22Rv1 (cell line): ENCODE results near the gene ZBTB42.

ENCODE experiments used
- H3K27ac ChIP-seq: fragments of 450-650 bp; 2 replicates; pipeline ENCODE4 v1.5.1; 2017
- ZFX ChIP-seq: fragments of 450-650 bp; IDR thresholded peaks from 2 replicates; pipeline ENCODE4 v1.6.1; 2017; ENCODE audit warnings: antibody characterized with exemption, borderline replicate concordance
- TF ChIP-seq, protein P1 (sequence below): fragments of 450-650 bp; IDR thresholded peaks from 2 replicates; pipeline ENCODE4 v1.5.1; 2017; ENCODE audit warnings: mild to moderate bottlenecking

Gene ZBTB42

DNA sequence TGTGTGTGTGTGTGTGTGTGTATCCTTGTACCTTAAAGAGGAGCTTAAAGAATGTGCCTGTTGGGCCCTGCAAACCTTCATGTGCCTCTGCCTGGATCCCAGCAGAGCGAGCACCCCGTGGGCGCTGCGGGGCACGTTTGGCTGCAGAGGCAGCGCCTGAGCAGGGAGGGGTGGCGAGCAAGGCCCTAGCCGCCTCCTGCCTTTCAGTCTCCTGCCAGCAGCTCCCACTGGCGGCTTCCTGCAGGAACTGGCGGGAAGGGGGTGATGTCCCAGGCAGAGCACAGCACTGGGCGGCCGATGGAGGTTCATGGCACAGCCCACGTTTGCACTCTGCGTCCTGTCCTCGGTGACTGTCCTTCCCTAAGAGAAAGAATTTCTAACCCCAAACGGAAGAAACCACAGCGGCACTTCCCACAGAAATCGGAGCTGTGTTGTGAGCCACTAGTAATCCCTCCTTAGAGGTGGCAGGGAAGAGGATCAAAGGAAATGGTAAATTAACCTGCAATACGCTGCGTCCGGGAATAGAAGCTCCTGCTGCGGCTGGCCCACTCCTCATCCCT is 19.8 kb downstream of the ZBTB42 start:
- TF ChIP-seq ZFX, result no peak
- H3K27ac ChIP-seq, result no peak overlapping the region

DNA sequence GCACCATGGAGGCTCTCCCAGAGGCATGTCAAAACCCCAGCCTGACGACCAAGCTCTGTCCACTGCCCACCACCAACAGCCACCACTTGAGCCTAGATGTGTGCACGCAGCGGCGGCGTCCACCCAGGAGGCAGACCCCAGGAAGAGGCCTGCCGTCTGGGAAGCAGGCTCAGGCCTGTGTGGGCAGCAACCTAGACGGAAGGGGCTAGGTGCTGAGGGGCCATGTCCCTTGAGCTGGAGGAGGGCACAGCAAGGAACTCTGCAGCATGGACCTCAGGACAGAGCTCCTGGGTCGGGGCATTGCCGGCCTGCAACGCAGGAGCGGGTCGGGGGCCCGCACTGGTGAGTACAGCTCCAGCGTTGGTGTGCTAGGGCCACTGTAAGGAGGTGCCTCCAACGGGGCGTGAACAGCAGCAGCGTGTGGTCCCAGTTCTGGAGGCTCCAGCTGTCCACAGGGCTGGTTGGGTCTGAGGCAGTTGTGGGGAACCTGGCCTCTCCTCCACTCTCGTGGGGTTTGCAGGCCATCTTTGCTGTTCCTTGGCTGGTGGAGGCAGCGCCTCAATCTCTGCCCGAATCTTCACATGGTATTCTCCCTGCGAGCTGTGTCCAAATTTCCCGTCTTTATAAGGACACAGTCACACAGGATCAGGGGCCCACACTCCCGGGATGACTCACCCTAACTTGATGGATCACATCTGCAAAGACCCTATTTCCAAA is 20.5 kb downstream of the ZBTB42 start:
- no peak overlapping the region for H3K27ac ChIP-seq
- TF ChIP-seq ZFX, result no peak
- TF ChIP-seq, protein P1, sequence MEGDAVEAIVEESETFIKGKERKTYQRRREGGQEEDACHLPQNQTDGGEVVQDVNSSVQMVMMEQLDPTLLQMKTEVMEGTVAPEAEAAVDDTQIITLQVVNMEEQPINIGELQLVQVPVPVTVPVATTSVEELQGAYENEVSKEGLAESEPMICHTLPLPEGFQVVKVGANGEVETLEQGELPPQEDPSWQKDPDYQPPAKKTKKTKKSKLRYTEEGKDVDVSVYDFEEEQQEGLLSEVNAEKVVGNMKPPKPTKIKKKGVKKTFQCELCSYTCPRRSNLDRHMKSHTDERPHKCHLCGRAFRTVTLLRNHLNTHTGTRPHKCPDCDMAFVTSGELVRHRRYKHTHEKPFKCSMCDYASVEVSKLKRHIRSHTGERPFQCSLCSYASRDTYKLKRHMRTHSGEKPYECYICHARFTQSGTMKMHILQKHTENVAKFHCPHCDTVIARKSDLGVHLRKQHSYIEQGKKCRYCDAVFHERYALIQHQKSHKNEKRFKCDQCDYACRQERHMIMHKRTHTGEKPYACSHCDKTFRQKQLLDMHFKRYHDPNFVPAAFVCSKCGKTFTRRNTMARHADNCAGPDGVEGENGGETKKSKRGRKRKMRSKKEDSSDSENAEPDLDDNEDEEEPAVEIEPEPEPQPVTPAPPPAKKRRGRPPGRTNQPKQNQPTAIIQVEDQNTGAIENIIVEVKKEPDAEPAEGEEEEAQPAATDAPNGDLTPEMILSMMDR, result no peak

DNA sequence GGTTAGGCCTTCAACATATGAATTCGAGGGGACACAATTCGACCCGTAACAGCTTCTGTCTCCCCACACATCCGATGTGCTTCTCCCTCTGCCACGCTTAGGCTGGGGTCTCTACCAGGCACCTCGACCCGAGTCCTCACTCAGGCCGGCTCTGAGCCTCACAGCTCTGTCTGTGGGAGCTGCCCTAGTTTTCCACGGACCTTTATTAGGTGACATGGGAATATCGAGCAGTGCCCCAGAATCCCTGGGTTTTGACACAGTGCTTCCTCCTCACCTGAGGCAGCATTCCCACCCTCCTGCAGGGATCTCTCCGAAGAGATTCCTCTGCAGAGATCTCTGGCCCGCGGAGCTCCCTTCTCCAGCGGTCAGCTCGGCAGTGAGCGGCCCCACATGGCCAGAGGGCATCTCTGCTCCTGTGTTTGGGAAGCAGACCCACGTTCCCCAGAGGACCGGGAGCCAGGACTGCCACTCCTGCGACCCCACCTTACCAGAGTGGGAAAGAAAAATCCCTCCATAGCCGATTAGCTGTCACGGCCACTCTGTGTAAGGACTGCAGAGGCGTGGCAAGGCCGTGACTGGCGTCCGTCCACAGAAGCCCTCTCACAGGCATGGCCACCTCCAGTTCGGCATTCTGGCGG is 21.2 kb downstream of the ZBTB42 start:
- no peak for TF ChIP-seq ZFX
- TF ChIP-seq, protein P1, result no peak
- H3K27ac ChIP-seq, result no peak overlapping the region

DNA sequence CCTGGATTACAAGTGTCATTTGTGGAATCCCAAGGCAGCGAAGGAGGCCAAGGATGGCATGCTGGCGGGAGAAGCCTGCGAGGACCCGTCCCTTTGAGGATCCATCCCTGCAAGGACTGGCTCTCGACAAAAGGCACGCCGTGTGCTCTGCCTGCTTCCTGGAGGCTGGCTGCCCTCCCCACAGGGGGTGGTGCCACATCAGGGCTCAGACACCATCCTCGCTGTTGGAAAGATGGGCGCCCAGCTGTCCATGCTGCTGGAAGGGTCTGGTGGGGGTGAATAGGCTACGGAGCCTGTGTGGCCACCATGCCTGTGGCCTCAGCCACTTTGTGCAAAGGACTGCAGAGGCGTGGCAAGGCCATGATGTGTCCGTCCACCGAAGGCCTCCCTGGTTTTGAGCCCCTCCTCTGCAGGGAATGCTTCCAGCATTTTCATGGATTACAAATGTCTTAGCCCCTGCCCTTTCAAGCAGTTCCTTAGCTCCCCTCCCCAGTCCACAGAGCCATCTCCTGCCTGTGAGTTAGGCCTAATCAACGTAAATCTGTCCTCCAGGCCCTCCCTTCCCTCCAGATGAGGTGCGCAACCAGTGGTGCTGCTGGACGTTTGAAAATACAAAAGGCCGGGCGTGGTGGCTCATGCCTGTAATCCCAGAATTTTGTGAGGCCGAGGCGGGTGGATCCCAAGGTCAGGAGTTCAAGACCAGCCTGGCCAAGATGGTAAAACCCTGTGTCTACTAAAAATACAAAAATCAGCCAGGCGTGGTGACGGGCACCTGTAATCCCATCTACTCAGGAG is 22.1 kb downstream of the ZBTB42 start:
- H3K27ac ChIP-seq, result no peak overlapping the region
- TF ChIP-seq, protein P1, result no peak
- TF ChIP-seq ZFX, result no peak

DNA sequence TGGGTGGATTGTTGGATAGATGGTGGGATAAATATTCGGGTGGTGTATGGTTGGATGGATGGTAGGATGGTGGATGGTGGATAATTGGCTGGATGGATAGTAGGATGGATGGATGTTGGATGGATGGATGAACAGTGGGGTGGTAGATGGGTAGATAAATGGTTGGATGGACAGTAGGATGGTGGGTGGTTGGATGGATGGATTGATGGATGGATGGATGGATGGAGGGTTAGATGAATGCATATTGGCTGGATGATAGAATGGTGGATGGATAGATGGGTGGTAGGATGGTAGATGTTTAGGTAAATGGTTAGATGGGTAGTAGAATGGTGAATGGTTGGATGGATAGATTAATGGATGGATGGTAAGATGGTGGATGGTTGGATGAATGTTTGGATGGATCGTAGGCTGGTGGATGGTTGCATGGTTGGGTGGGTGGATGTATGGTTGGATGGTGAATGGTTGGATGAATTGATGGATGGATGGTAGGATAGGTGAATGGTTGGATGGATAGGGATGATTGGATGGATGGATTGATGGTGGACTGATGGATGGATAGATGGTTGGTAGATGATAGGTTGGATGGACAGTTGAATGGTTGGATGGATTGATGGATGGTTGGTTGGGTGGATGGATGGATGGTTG is 23.6 kb downstream of the ZBTB42 start:
- no peak for TF ChIP-seq ZFX
- TF ChIP-seq, protein P1, result no peak
- H3K27ac ChIP-seq, result no peak overlapping the region

DNA sequence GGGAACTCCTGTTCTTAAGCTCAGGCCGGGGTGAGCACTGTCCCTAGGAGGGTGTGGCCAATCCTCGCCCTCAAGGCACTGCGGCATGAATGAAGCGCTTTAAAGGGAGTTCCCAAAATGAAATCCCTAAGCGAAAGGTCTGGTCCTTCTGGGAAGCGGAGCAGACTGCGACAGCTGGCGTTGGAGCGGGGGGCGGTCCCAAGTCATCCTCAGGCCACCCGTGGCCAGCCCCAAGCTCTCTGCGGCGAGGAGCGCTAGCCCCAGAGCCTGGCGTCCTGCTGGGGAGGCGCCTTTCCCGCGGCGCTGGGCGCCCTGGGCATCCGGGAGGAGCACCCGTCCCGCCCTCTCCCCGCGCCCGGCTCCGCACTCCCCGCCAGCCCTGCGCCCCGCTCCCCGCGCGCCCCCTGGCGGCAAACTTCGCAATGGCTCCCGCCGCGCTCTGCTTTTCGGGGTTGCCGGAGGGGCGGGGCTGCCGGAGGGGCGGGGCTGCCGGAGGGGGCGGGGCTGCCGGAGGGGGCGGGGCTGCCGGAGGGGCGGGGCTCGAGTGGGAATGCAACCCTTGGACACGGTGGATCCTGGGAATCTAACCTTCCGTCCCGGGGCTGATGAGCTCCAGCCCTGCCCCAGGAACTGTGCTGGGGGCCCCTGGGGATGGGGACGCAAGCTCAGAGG is 25.4 kb downstream of the ZBTB42 start:
- no peak for TF ChIP-seq ZFX
- TF ChIP-seq, protein P1, result peak; percentile 96
- H3K27ac ChIP-seq, result no peak overlapping the region

DNA sequence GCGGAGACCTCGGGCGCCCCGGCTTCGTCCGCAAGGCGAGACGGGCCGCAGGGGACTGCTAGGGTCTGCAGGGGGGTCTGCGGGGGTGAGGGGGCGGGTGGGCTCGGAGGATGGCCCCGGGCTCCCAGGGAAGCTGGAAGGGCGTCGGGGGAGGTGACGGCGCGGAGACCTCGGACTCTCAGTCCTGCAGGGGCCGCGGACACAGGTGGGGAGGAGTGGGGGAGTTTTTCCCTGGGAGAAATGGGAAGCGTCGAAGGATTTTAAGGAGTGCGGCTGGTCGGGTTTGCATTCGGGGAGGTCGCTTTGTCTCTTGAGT is 25.9 kb downstream of the ZBTB42 start:
- no peak overlapping the region for H3K27ac ChIP-seq
- TF ChIP-seq ZFX, result no peak
- TF ChIP-seq, protein P1, result no peak
